ENCODE data around the gene ARMS2. TPM values are rescaled to one million over a fixed set of nuclear protein-coding genes. Genes with fewer than 3 reads are reported as not detected.
A peak's percentile ranks its signal among the peaks of the same experiment; 100 is the strongest.

Gene ARMS2
- polyA plus RNA-seq, 3 donors = not detected

DNA sequence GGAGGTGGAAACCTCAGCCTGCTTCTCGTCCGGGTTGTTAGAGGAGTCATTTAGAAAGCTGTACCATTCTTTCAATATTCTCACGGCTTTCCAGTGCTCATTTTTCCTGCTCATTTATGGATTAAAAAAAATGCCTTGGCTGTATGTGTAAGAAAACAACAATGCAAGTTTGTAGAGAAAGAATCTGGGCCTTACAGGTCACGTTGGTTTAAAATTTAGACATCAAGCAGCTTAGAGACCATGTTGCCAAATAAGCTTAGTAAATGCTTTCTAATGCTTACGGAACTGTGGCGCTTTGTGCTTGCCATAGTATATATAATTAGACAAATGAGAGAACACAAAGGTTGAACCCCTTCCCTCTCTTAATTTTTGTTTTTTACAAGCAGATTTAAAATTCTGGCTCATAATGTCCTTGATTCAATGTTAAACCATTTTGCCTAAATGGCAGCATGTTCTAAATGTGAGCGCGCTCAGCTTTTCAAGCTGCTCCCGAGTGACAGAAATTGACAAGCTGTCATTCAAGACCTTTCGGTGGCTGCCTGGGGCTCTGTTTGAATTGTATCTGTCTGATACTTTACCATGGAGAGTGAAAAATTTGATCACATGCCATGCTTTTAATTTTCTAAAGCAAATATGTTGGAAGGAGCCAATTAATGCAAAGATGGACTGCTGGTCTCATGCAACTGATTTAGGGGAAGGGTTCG lies 1.1 kb downstream of the ARMS2 start:
- H3K9me3 Mint-ChIP-seq = peaks cover 0 to 13% (median 3%) of the 10 kb centered on the region in 7 donors
- H3K27me3 ChIP-seq (ENCODE audit: control insufficient read depth in 2 of 2, insufficient read depth in 2 of 2, low read length in 2 of 2) = peaks cover 44 to 52% of the 10 kb centered on the region in 2 donors
- no peaks in the 10 kb centered on the region for H4K20me1 ChIP-seq (ENCODE audit: insufficient read depth, low read length)
- H2AFZ ChIP-seq (ENCODE audit: insufficient read depth, low read depth, low read length, poor library complexity, severe bottlenecking) = no peak overlapping the region
- intact Hi-C loops (cut with micrococcal nuclease) = no loop called here
- H3K4me1 ChIP-seq (ENCODE audit: control insufficient read depth in 1 of 2, insufficient read depth in 2 of 2, low read length in 2 of 2) = peaks cover under 1 to 3% of the 10 kb centered on the region in 2 donors
- H3K4me3 Mint-ChIP-seq = no peak overlapping the region
- no peak overlapping the region for H3K4me2 ChIP-seq (replicated peaks; ENCODE audit: extremely low read depth, low read length, poor library complexity, severe bottlenecking)
- H3K36me3 ChIP-seq (replicated peaks in 1 of 2; ENCODE audit: control insufficient read depth in 1 of 2, insufficient read depth in 2 of 2, low read length in 2 of 2) = no peaks in the 10 kb centered on the region
- H3K27ac ChIP-seq (ENCODE audit: low read depth in 1 of 2, low read length in 2 of 2) = no peak overlapping the region
- no peaks in the 10 kb centered on the region for H3K79me2 ChIP-seq (ENCODE audit: insufficient read depth, low read length)
- TF ChIP-seq, protein P1, sequence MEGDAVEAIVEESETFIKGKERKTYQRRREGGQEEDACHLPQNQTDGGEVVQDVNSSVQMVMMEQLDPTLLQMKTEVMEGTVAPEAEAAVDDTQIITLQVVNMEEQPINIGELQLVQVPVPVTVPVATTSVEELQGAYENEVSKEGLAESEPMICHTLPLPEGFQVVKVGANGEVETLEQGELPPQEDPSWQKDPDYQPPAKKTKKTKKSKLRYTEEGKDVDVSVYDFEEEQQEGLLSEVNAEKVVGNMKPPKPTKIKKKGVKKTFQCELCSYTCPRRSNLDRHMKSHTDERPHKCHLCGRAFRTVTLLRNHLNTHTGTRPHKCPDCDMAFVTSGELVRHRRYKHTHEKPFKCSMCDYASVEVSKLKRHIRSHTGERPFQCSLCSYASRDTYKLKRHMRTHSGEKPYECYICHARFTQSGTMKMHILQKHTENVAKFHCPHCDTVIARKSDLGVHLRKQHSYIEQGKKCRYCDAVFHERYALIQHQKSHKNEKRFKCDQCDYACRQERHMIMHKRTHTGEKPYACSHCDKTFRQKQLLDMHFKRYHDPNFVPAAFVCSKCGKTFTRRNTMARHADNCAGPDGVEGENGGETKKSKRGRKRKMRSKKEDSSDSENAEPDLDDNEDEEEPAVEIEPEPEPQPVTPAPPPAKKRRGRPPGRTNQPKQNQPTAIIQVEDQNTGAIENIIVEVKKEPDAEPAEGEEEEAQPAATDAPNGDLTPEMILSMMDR (IDR thresholded peaks at IDR 0.05) = no peak
- no peak for DNase-seq
- peaks cover 57 to 78% (median 64%) of the 10 kb centered on the region in 3 donors for H3K27me3 Mint-ChIP-seq (ENCODE audit: low read depth in 3 of 3)
- H3K4me3 ChIP-seq (replicated peaks in 1 of 3; ENCODE audit: low read depth in 2 of 3, low read length in 3 of 3) = no peak overlapping the region
- H3K36me3 Mint-ChIP-seq = no peaks in the 10 kb centered on the region
- H3K9ac ChIP-seq (ENCODE audit: insufficient read depth, low read length, poor library complexity, severe bottlenecking) = no peak overlapping the region
- peaks cover 0 to 18% of the 10 kb centered on the region in 2 donors for H3K9me3 ChIP-seq (replicated peaks in 1 of 2; ENCODE audit: control insufficient read depth in 1 of 2, insufficient read depth in 1 of 2, low read length in 2 of 2)
- WGBS (ENCODE audit: insufficient coverage) = 100% methylated on average over 5 of the region's 11 CpGs
- H3K4me1 Mint-ChIP-seq = peaks cover 11% of the 10 kb centered on the region
- H3K27ac Mint-ChIP-seq = no peak overlapping the region

DNA sequence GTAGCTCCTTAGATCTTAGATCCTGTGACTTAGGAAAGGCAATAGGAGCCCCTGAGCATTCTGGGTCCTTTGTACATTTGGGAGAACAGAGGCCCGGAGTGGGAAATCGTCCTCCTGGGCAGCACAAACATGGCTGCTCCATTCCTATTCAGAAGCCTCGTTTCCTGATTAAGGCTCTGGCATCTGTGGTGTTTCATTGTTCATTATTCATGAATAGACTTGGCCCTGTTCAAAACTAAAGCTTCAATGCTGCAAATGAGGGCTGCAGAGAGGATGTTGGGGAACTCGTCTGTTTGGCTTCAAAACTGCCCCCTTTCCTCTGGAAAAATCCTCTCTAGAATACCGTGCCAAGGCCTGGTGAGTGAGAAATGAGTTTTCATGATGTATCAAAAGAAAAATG lies 3.5 kb downstream of the ARMS2 start:
- no peak overlapping the region for H3K27ac ChIP-seq (ENCODE audit: low read depth in 1 of 2, low read length in 2 of 2)
- WGBS (ENCODE audit: insufficient coverage) = 79% methylated on average over 2 of the region's 5 CpGs
- H3K79me2 ChIP-seq (ENCODE audit: insufficient read depth, low read length) = no peaks in the 10 kb centered on the region
- Mint-ChIP-seq H3K9me3 (peaks cover 0 to 16% (median 8%) of the 10 kb centered on the region in 7 donors), H3K27me3 (ENCODE audit: low read depth in 3 of 3) (peaks cover 62 to 86% (median 65%) of the 10 kb centered on the region in 3 donors), H3K27ac (no peak overlapping the region), H3K4me1 (peaks cover 21% of the 10 kb centered on the region), H3K36me3 (peaks cover 0 to 6% of the 10 kb centered on the region in 2 donors), H3K4me3 (peak overlapping the region in 1 of 2 donors; percentile 75)
- TF ChIP-seq, protein P1 (IDR thresholded peaks at IDR 0.05) = no peak
- no peak overlapping the region for H2AFZ ChIP-seq (ENCODE audit: insufficient read depth, low read depth, low read length, poor library complexity, severe bottlenecking)
- peaks cover 10 to 21% of the 10 kb centered on the region in 2 donors for H3K4me1 ChIP-seq (ENCODE audit: control insufficient read depth in 1 of 2, insufficient read depth in 2 of 2, low read length in 2 of 2)
- H4K20me1 ChIP-seq (ENCODE audit: insufficient read depth, low read length) = no peaks in the 10 kb centered on the region
- intact Hi-C loops (cut with micrococcal nuclease) = no loop called here
- H3K9ac ChIP-seq (ENCODE audit: insufficient read depth, low read length, poor library complexity, severe bottlenecking) = no peak overlapping the region
- no peak overlapping the region for H3K4me3 ChIP-seq (replicated peaks in 1 of 3; ENCODE audit: low read depth in 2 of 3, low read length in 3 of 3)
- H3K36me3 ChIP-seq (replicated peaks in 1 of 2; ENCODE audit: control insufficient read depth in 1 of 2, insufficient read depth in 2 of 2, low read length in 2 of 2) = no peaks in the 10 kb centered on the region
- no peak overlapping the region for H3K4me2 ChIP-seq (replicated peaks; ENCODE audit: extremely low read depth, low read length, poor library complexity, severe bottlenecking)
- DNase-seq = no peak
- peaks cover 0 to 22% of the 10 kb centered on the region in 2 donors for H3K9me3 ChIP-seq (replicated peaks in 1 of 2; ENCODE audit: control insufficient read depth in 1 of 2, insufficient read depth in 1 of 2, low read length in 2 of 2)
- peaks cover 54 to 69% of the 10 kb centered on the region in 2 donors for H3K27me3 ChIP-seq (ENCODE audit: control insufficient read depth in 2 of 2, insufficient read depth in 2 of 2, low read length in 2 of 2)

Measured in CD14-positive monocyte (primary cell).